ENCODE data around the gene KIAA0040. TPM values are rescaled to one million over a fixed set of nuclear protein-coding genes. Genes with fewer than 3 reads are reported as not detected.

Gene KIAA0040
- total and polyA plus RNA-seq, 2 donors (not counting 3 experiments of a cell fraction or from before 2014, with no cell fraction given): 8.3 to 10.9 TPM

GRCh38 chr1:175210744-175211143 lies 18.2 kb upstream of the KIAA0040 start:
- Histone ChIP-seq H2AFZ (ENCODE audit: low read depth, low read length) (no peak overlapping the region), H3K9me3 (replicated peaks; ENCODE audit: control insufficient read depth, insufficient read depth, low read length) (no peaks in the 10 kb centered on the region), H3K9ac (replicated peaks; ENCODE audit: extremely low read depth, insufficient read depth, low read length) (no peak overlapping the region), H3K4me1 (ENCODE audit: control insufficient read depth, extremely low read depth, insufficient read depth, low read length) (no peaks in the 10 kb centered on the region), H3K27me3 (ENCODE audit: control insufficient read depth in 2 of 2, insufficient read depth in 2 of 2, low read length in 2 of 2) (peaks cover 0 to 6% of the 10 kb centered on the region in 2 experiments), H3K4me3 (replicated peaks in 1 of 3; ENCODE audit: insufficient read depth in 1 of 3, low read depth in 1 of 3, low read length in 3 of 3) (no peak overlapping the region), H4K20me1 (replicated peaks; ENCODE audit: control insufficient read depth, extremely low read depth, insufficient read depth, low read length) (no peaks in the 10 kb centered on the region), H3K27ac (ENCODE audit: insufficient read depth, low read depth, low read length) (no peak overlapping the region), H3K79me2 (ENCODE audit: control insufficient read depth, insufficient read depth, low read length) (no peaks in the 10 kb centered on the region), H3K36me3 (ENCODE audit: control insufficient read depth in 2 of 2, extremely low read depth in 1 of 2, insufficient read depth in 2 of 2, low read length in 2 of 2) (no peaks in the 10 kb centered on the region), H3K4me2 (ENCODE audit: insufficient read depth, low read length) (no peak overlapping the region), H3K9me1 (replicated peaks; ENCODE audit: control insufficient read depth, extremely low read depth, insufficient read depth, low read length) (no peaks in the 10 kb centered on the region)
- intact Hi-C loops (cut with micrococcal nuclease): no loop called here
- TF ChIP-seq GATA2 (IDR thresholded peaks at IDR 0.05; ENCODE audit: insufficient read depth, insufficient read length, low read depth, low read length) (no peak), FOS (IDR thresholded peaks at IDR 0.05; ENCODE audit: borderline replicate concordance, insufficient read depth, low read length) (no peak), MYC (IDR thresholded peaks at IDR 0.05; ENCODE audit: low read depth, low read length) (no peak), POLR2A (IDR thresholded peaks at IDR 0.05; ENCODE audit: low read depth, low read length) (no peak), EZH2 (IDR thresholded peaks at IDR 0.05; ENCODE audit: borderline replicate concordance, low read depth, low read length, severe bottlenecking) (no peak), JUN (IDR thresholded peaks at IDR 0.05; ENCODE audit: borderline replicate concordance, insufficient read depth, insufficient read length, low read depth) (no peak), MAX (IDR thresholded peaks at IDR 0.05; ENCODE audit: insufficient read depth, insufficient read length) (no peak), CTCF (IDR thresholded peaks at IDR 0.05; ENCODE audit: extremely low read depth in 1 of 2, insufficient read depth in 1 of 2, low read depth in 1 of 2, low read length in 2 of 2) (no peak), POLR2AphosphoS5 (IDR thresholded peaks at IDR 0.05; ENCODE audit: insufficient read depth, low read depth, low read length) (no peak)
- dilution Hi-C loops (cut with MboI; ENCODE audit: extremely low pct_ligation_motif_present, low sequenced_read_pairs): no loop called here
- BruUV-seq (replicated peaks): no TSS peak
- ChIA-PET CTCF (interaction anchor here (1.6 to 2.7 kb wide), 3 partner anchors 56 to 108 kb away, joined by 3 to 12 read pairs (median 7); no protein-coding TSS in a partner anchor), POLR2A (no interaction called here)
- no peak for DNase-seq (ENCODE audit: low read depth, low spot score)
- no peak for FAIRE-seq

Measured in endothelial cell of umbilical vein (primary cell).